GM12891 (cell line): Measurements from ENCODE around the gene SCN3A.

Experiments
- POLR2A ChIP-seq: IDR thresholded peaks from 2 replicates; pipeline ENCODE4 v1.6.1; 2011; ENCODE audit warnings: low read depth, low read length, control low read depth
- TAF1 ChIP-seq: IDR thresholded peaks from 2 replicates; pipeline ENCODE4 v1.6.1; 2011; ENCODE audit warnings: low read depth, low read length, control low read depth

DNA sequence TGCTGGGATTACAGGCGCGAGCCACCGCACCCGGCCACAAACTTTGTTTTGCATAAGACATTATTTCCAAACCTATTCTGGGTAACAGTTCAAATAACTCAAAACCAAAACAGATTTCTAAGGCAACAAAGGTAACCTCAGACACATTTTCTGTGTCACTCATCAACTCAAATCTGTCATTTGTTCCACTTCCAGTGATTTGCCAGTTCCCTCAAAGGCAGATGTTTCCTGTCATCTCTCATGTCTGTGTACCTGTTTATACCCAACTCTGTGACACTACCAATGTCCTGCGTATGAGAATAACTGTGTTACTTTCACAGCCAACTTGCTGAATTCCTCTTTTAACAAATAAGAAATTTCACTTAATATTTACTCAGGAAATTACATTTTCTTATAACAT is 54.4 kb downstream of the SCN3A start:
- TF ChIP-seq POLR2A (no peak), TAF1 (no peak)
